GM21528 (cell line): ENCODE data around the gene DTNB.
"Not testable (repeated sequence)": the region's sequence is repeated elsewhere in the genome, so short reads cannot be mapped to it uniquely, and the experiment has no call there.

Experiments used
- ATAC-seq: cut with Tn5 transposase; IDR thresholded peaks from one replicate; pipeline ENCODE4 v1.9.1; 2021; ENCODE audit warnings: mild to moderate bottlenecking, moderate library complexity; ENCODE audit not compliant: unreplicated experiment, low FRiP score

DTNB gene

GRCh38 chr2:25549571-25549970 is 123.8 kb downstream of the DTNB start:
- not testable (repeated sequence) for ATAC-seq

- ATAC-seq: no peak
These were observed 124.8 kb downstream of the DTNB start for GRCh38 chr2:25548601-25549000.

GRCh38 chr2:25546852-25547251 is 126.5 kb downstream of the DTNB start:
- no peak for ATAC-seq

GRCh38 chr2:25545899-25546298 is 127.5 kb downstream of the DTNB start:
- no peak for ATAC-seq

GRCh38 chr2:25544445-25544844 is 128.9 kb downstream of the DTNB start:
- ATAC-seq: no peak

- ATAC-seq: no peak
These were observed 129.4 kb downstream of the DTNB start for GRCh38 chr2:25543939-25544338.

GRCh38 chr2:25541378-25541777 is 132.0 kb downstream of the DTNB start:
- no peak for ATAC-seq

GRCh38 chr2:25539136-25539535 is 134.2 kb downstream of the DTNB start:
- ATAC-seq: no peak

- no peak for ATAC-seq
These were observed 135.9 kb downstream of the DTNB start for GRCh38 chr2:25537526-25537925.

- ATAC-seq: not testable (repeated sequence)
These were observed 137.7 kb downstream of the DTNB start for GRCh38 chr2:25535411-25536289.

GRCh38 chr2:25534937-25535336 is 138.4 kb downstream of the DTNB start:
- not testable (repeated sequence) for ATAC-seq

GRCh38 chr2:25534455-25534854 is 138.9 kb downstream of the DTNB start:
- no peak for ATAC-seq

- ATAC-seq: not testable (repeated sequence)
These were observed 139.6 kb downstream of the DTNB start for GRCh38 chr2:25533771-25534170.

GRCh38 chr2:25532521-25532920 is 140.9 kb downstream of the DTNB start:
- ATAC-seq: no peak

- ATAC-seq: no peak
These were observed 144.3 kb downstream of the DTNB start for GRCh38 chr2:25529034-25529433.

- no peak for ATAC-seq
These were observed 145.2 kb downstream of the DTNB start for GRCh38 chr2:25528173-25528572.

GRCh38 chr2:25524507-25524906 is 148.9 kb downstream of the DTNB start:
- ATAC-seq: no peak

GRCh38 chr2:25523060-25523459 is 150.3 kb downstream of the DTNB start:
- no peak for ATAC-seq

- ATAC-seq: peak; percentile 65
These were observed 151.6 kb downstream of the DTNB start for GRCh38 chr2:25521665-25522387.

GRCh38 chr2:25521126-25521525 is 152.3 kb downstream of the DTNB start:
- no peak for ATAC-seq

GRCh38 chr2:25517701-25518100 is 155.7 kb downstream of the DTNB start:
- no peak for ATAC-seq
